Measurements from ENCODE around the gene FILIP1L. TPM values are rescaled to one million over a fixed set of nuclear protein-coding genes. Genes with fewer than 3 reads are reported as not detected.

Gene FILIP1L
- total RNA-seq, 2 donors from 2014 or later, result 6.7 to 19.0 TPM

DNA sequence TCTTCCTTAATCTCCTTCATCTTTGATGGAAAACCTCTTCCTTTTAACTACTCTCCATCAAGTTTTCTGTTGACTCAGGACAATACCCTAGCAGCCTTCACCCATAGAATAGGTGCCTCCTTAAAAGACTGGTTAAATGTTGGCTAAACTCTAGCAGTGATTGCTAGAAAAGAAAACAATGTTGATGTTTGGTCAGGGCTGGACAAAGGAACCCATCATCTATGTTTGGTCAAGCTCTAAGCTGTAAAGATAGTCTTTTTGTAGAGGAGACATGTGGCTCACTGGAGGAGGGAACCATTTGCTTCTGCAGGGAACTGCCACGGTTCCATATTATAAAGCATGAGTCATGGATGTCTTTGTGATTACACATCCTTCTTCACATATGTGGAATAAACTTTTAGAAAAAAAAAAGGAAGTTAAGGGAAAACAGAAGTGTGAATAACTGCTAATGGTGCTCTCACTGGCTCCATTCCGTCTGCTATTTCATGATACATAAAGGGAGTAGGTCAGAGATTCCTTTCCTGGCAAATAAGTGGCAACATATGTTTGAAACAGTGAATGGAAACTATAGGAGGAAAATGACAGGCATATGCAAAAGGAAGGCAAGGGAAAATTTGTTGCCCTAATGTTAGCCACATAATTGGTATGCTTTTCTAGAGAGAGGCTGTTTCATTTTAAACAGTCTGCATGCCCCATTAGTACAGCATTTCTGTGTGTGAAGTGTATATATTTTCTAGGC is 218.4 kb downstream of the FILIP1L start:
- peak; percentile 74 for ATAC-seq
- intact Hi-C loops (cut with DNase I, micrococcal nuclease), result no loop called here
- no peak for DNase-seq

DNA sequence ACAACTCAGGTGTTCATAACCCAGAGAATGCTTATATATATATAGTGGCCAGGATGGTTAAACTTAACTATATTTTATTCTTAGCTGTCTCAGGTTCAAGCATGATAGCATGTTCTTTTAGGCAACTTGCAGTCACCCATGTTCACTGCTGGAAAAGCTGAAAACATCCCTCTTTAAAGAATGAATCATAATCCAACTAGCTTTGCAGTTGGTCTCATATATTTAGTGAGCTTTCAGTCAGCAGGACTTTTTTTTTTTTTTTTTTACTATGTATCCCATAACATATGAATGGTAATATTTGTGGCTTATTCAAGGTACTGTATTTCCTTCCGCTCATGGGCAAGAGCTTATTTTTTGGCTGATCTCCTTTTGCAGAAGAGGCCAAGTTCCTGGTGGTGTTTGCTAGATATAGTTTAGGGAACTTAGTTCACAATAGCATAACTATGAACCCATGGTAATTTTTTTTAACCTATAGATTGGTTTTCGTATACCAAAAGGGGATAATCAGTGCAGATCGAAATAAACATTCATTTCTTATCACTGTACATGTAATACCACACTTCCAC is 219.1 kb downstream of the FILIP1L start:
- no peak for DNase-seq
- intact Hi-C loops (cut with DNase I, micrococcal nuclease), result no loop called here
- ATAC-seq, result no peak

DNA sequence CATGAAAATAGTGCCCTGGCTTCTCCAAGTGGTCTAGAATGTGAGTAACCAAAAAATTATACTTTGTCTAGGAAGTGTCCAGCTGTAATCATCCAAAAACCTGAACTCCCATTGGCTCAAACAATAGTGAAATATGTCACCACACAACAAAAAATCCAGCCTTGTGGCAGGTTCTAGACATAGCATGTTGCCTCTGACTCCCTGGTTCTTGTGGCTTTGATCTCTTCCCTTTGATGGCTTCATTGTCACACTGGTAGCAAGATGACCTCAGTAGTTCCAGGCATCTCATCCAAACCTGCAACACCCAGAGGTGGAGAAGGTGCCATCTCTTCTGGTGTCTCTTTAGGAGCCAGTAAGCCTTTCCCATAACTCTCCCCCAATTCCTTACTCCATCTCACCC is 222.0 kb downstream of the FILIP1L start:
- intact Hi-C loops (cut with DNase I, micrococcal nuclease), result no loop called here
- DNase-seq (no peak), ATAC-seq (no peak)

DNA sequence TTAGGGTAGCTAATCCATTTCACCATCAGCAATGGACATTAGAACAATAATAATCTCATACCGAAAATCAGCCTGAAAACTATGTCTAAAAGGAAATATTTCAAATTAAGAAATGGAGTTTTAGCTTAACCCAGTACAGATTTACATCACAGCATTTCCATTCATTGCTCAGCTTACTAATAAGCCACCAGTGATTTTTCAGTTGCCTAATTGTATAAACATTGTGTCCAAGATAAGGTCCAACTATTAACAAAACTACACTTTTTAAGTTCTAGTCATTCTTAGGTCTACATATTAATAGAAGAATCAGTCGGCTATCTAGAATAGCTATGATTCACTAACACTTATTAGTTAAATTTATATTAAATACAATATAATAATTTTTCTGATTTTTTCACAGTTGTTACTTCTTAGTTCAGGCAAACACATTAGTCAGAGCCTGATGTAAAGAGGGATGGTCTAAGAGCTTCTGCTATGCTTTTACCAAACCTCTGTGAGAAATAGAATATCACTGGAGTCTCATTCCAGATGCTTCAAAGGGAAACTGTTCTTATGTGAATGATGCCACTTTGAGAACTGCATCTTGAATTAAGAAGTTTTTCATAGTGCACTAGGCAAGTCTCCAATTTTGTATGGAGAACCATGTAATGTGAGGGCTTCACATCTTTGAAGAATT is 222.6 kb downstream of the FILIP1L start:
- DNase-seq (no peak), ATAC-seq (no peak)
- intact Hi-C loops (cut with DNase I, micrococcal nuclease), result no loop called here

DNA sequence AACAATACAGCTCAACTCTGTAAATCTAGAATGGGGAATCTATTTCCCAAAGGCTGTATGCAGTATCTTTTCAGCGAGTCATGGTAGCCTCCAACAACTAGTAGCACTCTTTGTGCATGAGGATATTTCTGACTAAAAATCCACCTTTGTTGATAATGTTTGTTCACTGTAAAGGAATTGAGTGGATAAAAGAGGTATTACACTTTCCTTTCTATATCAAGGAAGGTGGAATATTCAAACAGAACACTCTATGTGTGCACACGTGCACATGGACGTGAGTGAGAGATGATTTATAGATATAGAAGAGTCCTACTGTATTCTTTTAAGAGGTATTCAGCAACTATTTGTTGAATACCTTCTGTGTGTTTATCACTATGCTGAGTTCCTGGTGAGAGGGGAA is 228.4 kb downstream of the FILIP1L start:
- ATAC-seq (no peak), DNase-seq (no peak)
- intact Hi-C loops (cut with DNase I, micrococcal nuclease), result no loop called here

DNA sequence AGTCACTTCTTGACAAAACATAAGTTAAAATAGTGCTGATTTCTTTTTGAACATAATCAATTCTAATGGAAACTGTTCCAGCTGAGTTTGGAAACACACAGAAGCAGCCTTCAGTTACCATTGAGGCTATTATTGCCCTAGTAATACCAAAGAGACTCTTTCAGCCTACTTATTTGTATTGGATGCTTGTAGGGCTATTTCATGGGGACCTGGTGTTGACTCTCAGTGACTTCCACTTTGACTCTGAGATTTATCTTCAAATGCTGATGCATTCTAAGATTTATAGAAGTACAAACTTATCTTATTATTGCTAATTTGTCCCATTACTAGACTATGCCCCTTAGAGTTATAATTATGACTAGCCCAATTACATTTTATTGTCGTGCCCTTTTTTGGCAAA is 229.2 kb downstream of the FILIP1L start:
- DNase-seq (no peak), ATAC-seq (no peak)
- intact Hi-C loops (cut with DNase I, micrococcal nuclease), result no loop called here

DNA sequence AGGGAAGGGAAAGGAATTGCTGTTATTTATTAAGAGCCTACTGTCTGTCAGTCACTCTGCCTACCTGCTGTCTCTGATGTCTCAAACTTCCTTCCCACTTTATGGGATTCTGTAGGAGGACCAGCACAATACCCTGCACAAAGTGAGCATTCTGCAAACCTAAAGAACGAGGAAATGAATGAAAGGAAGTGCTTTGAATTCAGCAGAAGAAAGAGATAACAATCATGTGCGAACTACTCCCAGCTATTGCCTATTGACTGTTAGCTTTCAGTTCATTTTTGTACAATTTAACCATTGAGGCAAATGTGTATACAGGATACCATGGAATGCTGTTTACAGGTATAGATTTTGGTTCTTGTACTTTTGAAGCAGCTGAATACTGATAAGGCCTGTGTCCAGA is 229.8 kb downstream of the FILIP1L start:
- peak; percentile 81 for ATAC-seq
- no peak for DNase-seq
- intact Hi-C loops (cut with DNase I, micrococcal nuclease), result no loop called here

DNA sequence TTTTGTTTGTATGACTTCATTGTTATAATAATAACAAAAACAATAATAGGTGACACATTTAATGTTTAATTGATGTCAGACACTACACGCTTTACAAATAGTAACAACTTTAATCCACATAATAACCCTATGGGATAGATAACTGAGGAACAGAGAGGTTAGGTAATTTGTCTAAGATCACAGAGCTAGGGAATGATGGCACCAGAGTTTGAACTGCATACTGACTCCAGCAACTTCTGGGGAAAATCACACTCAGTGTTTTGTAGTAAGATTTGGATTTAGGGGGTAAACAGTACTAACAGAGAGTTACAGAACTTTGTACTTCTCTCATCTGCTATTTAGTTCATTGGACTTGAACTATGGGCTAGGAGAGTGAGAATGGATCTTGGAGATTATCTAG is 230.6 kb downstream of the FILIP1L start:
- DNase-seq, result no peak
- no peak for ATAC-seq
- intact Hi-C loops (cut with DNase I, micrococcal nuclease), result no loop called here

DNA sequence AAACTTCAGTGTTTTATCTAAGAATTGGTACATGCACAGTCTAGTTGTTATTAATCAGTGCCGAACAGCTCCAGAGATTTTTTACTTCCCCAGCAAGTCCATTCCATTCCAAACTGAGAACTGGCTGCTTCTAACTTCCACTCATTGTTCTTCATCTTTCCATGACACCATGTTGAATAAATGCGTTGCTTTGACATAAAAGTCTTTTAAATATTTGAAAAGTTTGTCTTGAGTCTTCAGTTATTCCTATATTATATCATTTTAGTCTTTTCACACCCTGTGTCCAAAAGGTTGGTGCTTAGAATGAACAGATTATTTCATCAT is 231.2 kb downstream of the FILIP1L start:
- no peak for ATAC-seq
- intact Hi-C loops (cut with DNase I, micrococcal nuclease), result no loop called here
- DNase-seq, result no peak

DNA sequence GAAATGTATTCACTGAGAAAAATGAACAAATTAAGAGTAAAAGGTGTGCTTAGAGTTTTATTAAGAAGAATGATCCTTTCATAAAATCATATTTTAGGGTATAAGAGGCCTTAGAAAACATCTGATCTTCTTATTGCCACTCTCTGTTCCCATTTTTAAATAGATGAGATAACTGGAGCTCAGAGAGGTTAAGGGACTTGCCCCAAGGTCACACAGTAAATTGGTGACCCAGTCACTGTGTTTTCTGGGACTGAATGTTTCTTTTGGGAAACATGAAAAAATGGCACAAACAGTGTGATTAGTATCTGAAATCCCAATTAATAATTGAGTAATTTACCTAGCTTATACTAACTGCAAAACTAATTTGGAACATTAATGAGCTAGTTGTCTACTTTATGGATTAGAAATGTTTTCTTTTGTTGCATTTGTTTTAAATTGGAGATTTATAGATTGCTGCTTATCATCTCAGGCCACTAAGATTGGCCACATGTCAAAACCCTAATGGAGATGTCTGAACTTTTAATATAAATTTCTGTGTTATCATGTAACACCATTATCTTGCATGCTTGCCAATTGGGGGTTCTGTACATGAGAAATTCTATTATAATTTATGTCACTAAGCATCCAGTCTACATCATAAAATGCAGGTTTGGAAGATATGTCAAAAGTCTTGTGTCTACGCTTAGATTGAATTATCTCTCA is 231.7 kb downstream of the FILIP1L start:
- DNase-seq (no peak), ATAC-seq (no peak)
- intact Hi-C loops (cut with DNase I, micrococcal nuclease), result no loop called here

DNA sequence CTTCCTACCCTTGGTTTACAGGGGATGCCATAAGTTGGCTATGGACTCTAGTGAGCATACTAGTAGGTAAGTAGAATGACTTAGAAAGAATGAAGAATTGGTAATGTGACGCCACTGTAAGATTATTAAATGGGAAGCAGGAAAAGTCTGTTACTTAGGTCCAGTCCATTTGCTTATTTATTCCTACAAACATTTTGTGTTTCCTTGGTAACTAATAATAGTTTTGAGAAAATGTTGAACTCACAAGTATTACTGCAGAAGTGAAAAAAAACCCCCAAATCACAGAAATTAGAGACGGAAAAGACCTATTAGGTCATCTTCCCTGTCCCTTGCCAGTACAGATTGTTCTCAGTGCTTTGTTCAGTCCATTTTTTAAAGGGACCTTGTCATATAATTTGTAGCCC is 233.2 kb downstream of the FILIP1L start:
- intact Hi-C loops (cut with DNase I, micrococcal nuclease), result no loop called here
- no peak for DNase-seq
- ATAC-seq, result no peak

DNA sequence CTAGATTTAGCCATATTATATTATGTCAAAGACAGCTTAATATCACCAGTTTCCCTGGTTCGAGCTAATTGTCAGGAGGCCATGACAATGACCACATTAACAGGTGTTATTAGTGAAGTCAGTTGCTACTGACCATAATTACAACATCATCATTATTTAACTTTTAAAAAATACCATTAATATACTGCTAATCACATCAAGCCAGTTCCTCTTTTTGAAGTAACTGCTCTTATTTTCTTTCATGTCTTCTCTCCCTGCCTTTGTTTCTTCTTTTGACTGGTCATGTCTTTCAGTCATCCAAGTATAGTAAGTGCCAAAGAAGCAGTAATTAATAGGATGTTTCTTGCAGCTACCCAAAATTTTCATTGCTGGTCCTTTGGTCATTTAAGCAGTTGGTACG is 235.0 kb downstream of the FILIP1L start:
- intact Hi-C loops (cut with DNase I, micrococcal nuclease), result no loop called here
- DNase-seq, result no peak
- ATAC-seq, result no peak

DNA sequence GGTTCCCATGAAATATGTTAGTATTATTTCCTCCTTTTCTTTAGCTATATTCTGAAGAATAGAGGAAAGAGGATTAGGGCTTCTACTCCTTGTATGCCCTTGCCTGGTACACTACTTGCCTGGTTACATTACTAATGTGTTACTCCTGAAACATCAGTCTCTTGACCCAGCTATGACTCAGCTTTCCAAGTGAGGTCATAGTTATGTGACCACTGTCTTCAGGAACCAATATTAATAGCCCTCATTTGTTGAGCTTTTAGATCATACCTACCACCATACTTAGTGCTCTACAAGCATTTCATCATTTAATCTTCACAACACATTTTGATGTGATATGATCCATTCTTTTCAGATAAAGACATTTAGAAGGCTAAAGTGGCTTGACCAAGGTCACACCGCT is 236.3 kb downstream of the FILIP1L start:
- ATAC-seq, result no peak

DNA sequence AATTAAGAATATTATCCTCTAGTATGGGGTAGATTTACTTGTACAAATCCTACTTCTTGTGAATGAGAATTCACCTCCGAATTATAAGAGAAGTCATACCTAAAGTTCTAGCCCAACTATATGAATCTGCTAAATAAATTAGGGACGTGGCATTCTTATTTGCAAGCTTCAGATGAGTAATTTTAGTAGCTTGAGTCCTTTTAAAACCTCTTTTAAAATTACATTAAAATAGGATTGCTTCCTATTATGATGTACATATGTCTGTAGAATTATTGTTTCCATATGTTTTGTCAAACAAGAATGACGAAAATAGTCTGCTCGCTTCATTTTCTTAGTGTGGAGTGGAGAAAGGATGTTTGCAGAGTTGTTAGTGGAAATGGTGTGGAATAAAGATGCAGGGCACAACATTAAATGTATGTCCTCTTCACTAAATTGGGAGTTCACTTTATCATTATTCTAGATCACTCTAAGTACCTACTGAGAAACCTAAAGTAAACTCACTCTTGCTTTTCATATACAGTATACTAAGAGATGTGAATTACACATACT is 237.2 kb downstream of the FILIP1L start:
- intact Hi-C loops (cut with DNase I, micrococcal nuclease), result no loop called here
- no peak for DNase-seq
- no peak for ATAC-seq

More for the DNA sequence above, 236.3 kb downstream of the FILIP1L start:
- no peak for DNase-seq
- intact Hi-C loops (cut with DNase I, micrococcal nuclease), result no loop called here

DNA sequence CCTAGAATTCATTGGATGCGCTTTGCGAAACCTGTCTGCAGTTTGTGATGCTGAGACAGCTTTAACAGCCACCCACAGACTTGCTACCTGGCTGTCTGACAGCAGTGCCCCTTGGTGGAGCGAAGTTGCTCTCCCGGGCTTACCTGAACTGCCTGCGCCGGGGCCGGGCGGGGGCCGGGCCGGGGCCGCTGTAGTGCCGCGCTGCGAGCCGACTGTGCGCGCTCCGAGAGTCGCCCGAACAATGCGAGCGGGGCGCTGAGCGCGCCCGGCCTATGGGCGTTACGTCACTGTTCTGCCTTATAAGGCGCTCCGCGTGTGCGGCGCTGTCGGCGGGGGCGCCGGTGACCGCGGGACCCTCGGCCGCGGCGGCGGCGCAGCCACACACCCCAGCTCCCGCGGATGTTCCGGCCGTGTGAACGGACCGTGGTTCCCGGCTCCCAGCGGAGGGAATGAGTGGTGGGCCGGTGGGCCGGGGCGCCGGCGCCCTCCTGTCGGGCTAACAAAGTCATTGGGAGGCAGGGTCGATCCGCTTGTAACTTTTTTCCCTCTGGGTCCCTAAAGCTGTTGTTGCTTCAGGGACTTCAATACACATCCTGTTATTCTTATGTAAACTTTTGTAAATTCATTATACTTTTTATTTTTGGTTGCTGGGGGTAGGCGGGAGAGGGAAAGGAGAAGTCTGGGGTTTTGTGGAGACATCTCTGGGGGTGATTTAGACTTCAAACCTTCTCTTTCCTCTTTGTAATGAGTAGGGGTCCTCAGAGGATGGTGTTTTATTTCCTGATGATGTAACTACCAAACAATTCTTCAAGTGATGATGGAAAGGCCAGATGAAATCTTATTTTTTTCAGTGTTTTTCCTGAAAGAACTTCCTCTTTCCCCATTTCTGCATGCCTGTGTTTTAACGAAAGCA is 238.1 kb downstream of the FILIP1L start:
- peak; percentile 89 for ATAC-seq
- intact Hi-C loops (cut with DNase I, micrococcal nuclease), result no loop called here
- DNase-seq, result peak; percentile 76 to 86

DNA sequence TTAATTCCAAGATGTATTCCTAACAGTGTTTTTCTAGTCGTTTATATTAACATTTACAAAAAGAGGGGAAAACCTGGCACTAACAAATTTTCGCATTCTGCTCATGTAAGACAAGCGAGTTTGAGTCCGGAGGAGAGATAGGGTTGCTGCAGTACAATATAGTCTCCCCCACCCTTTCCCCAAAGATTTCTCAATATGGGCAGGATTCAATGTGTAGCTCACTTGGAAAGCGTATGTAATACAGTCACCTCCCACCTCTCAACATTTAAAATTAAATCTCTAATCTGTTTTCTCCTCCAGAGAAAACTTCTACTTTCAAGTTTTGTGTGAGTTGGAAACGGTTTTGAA is 238.7 kb downstream of the FILIP1L start:
- peak; percentile 35 for ATAC-seq
- intact Hi-C loops (cut with DNase I, micrococcal nuclease), result no loop called here
- DNase-seq, result no peak

DNA sequence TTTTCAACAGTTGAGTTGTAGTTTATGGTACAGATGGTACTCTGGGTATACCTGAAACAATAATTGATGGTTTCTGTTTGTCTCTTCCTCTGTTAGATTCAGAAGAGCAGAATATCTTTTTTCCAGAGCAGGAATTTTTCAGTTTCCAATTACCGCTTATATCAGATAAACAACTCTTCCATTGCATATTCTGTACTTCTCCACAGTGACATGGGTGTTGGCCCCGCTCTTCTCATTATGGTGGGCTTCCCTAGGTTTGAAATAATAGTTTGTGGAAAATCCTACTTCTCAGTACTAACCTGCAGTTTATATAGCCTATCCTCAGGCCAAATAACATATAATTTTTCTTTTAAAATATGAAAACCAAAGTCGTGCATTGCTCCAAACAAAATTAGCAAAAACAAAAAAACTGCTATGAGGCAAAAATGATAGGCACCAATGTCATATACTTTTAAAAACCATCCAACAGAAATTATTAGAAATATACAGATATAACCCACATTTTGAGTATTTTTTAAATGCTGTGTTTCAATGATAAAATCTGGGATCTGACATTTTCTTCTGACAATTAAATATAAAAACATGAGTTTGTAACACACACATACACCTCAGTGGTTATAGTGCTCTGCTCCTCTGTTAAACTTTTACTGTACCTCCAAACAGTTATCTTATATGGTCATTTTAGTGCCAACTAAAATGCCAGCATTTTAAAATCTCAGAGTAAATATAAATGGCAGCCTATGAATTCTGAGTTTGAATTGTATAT is 239.9 kb downstream of the FILIP1L start:
- intact Hi-C loops (cut with DNase I, micrococcal nuclease), result no loop called here
- DNase-seq, result no peak
- no peak for ATAC-seq

All from left colon (tissue), 2 donors.